Right atrium auricular region (tissue), 2 donors: ENCODE measurements around the gene BCORL1. TPM values are rescaled to one million over a fixed set of nuclear protein-coding genes. Genes with fewer than 3 reads are reported as not detected.

Experiments used
- DNase-seq: peaks from one replicate; pipeline ENCODE4 v3.0.0-alpha.2; 2019; ENCODE audit warnings: low spot score
- H3K27ac ChIP-seq, 2 donors: fragments of 200-600 bp; sonication (generic); 1 replicate in 1 of 2; 2 replicates in 1 of 2; pipeline ENCODE4 v1.5.1; 2016 to 2019
- H3K27me3 ChIP-seq, 2 donors: fragments of 200-600 bp; sonication (generic); one replicate each; pipeline versions ENCODE4 v1.5.1 to v1.6.0; 2017 to 2019
- H3K36me3 ChIP-seq: fragments of 200-600 bp; sonication (generic); one replicate; pipeline ENCODE4 v1.5.1; 2016
- H3K4me1 ChIP-seq, 2 donors: fragments of 200-600 bp; sonication (generic); one replicate each; pipeline versions ENCODE4 v1.5.1 to v1.6.0; 2017 to 2019
- H3K4me3 ChIP-seq, 2 donors: fragments of 200-600 bp; sonication (generic); 1 replicate in 1 of 2; 2 replicates in 1 of 2; pipeline ENCODE4 v1.5.1; 2017 to 2019; ENCODE audit warnings: mild to moderate bottlenecking in 1 of 2, moderate library complexity in 1 of 2
- H3K9me3 ChIP-seq, 2 donors: fragments of 200-600 bp; sonication (generic); one replicate each; pipeline ENCODE4 v1.5.1; 2019
- total RNA-seq, 2 donors: library from RNA; depleted of rRNA; stranded (reverse); fragments of >200 nt; gene quantifications; one replicate each; pipeline ENCODE4 v1.1.0, GENCODE V29; 2016
- TF ChIP-seq, protein P1 (sequence below), 2 donors: fragments of 200-600 bp; sonication (generic); IDR thresholded peaks; one replicate each; pipeline ENCODE4 v1.5.1; 2019; ENCODE audit warnings: antibody characterized with exemption in 2 of 2

BCORL1 gene
- total RNA-seq, 2 donors from 2014 or later, result 3.1 to 7.5 TPM

DNA sequence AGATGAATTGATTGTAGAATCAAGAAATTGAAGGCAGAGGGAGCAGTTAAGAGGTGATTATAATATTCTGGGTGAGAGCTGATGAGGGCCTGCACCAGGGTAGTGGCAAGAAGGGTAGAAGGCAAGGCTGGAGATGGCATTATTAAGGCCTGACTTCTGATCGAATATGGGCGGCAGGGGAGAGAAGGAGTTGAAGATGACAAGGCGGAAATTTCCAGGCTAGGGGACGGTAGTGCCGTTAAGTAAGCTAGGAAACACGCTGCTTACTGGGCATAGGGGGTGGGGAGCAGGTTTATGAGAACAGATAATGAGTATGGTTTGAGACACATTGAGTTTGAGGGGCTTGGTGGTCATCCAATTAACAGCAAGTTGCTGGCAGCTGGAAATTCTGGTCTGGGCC is 19.5 kb downstream of the BCORL1 start:
- Histone ChIP-seq H3K27me3 (no peaks in the 10 kb centered on the region), H3K36me3 (no peaks in the 10 kb centered on the region), H3K9me3 (no peaks in the 10 kb centered on the region), H3K27ac (no peak overlapping the region), H3K4me3 (no peak overlapping the region), H3K4me1 (no peaks in the 10 kb centered on the region)
- no peak for DNase-seq
- TF ChIP-seq, protein P1, sequence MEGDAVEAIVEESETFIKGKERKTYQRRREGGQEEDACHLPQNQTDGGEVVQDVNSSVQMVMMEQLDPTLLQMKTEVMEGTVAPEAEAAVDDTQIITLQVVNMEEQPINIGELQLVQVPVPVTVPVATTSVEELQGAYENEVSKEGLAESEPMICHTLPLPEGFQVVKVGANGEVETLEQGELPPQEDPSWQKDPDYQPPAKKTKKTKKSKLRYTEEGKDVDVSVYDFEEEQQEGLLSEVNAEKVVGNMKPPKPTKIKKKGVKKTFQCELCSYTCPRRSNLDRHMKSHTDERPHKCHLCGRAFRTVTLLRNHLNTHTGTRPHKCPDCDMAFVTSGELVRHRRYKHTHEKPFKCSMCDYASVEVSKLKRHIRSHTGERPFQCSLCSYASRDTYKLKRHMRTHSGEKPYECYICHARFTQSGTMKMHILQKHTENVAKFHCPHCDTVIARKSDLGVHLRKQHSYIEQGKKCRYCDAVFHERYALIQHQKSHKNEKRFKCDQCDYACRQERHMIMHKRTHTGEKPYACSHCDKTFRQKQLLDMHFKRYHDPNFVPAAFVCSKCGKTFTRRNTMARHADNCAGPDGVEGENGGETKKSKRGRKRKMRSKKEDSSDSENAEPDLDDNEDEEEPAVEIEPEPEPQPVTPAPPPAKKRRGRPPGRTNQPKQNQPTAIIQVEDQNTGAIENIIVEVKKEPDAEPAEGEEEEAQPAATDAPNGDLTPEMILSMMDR (IDR thresholded peaks at IDR 0.05), result no peak

DNA sequence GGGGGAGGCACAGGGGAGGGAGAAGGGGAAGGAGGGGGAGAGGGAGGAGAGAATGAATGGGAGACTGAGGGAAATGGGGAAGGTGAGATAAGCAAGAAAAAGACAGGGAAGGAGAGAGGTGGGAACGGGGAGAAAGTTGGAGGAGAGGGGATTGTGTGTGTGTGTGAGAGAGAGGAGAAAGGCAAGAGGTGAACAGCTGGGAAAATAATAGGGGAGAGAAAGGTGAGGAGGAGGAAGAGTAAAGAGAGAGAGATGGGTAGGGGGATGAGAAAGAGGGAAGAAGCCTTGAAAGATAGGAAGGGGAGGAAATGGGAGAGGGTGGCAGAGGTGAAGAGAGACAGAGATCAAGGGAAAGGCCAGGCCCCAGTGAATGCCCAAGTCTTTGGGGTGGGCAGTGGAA is 20.1 kb downstream of the BCORL1 start:
- DNase-seq, result no peak
- Histone ChIP-seq H3K9me3 (no peaks in the 10 kb centered on the region), H3K27ac (no peak overlapping the region), H3K27me3 (no peaks in the 10 kb centered on the region), H3K4me3 (no peak overlapping the region), H3K36me3 (no peaks in the 10 kb centered on the region), H3K4me1 (no peaks in the 10 kb centered on the region)
- TF ChIP-seq, protein P1 (IDR thresholded peaks at IDR 0.05), result no peak

DNA sequence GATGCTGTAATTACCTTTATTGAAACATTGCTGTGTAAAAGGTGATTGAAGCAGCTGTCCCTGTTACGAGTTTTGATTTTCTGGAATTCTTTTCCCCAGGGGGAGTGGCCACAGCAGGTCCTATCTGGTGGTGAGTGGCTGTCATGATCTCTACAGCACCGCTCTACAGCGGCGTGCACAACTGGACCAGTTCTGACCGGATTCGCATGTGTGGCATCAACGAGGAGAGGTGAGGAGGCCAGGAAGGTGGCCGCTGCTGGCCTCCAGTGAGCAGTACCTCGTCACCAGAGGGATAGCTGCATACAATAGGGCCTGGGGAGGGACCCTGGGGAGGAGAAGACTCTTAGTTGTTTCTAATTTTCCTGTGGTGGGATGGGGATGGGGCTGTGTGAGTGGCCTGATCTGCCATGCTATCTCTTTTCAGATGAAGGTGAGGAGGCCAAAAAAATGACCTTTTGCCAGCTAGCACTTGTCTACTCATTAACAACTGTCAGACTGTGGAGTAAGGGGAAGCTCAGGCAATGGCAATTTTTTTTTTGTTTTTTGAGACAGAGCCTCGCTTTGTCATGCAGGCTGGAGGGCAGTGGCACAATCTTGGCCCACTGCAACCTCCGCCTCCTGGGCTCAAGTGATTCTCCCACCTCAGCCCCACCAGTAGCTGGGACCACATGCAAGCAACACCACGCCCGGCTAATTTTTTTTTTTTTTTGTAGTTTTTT is 22.8 kb downstream of the BCORL1 start:
- TF ChIP-seq, protein P1 (IDR thresholded peaks at IDR 0.05), result no peak
- H3K4me3 ChIP-seq, result no peak overlapping the region
- no peak for DNase-seq
- no peaks in the 10 kb centered on the region for H3K36me3 ChIP-seq
- no peaks in the 10 kb centered on the region for H3K4me1 ChIP-seq
- no peak overlapping the region for H3K27ac ChIP-seq
- no peaks in the 10 kb centered on the region for H3K9me3 ChIP-seq
- H3K27me3 ChIP-seq, result no peaks in the 10 kb centered on the region

DNA sequence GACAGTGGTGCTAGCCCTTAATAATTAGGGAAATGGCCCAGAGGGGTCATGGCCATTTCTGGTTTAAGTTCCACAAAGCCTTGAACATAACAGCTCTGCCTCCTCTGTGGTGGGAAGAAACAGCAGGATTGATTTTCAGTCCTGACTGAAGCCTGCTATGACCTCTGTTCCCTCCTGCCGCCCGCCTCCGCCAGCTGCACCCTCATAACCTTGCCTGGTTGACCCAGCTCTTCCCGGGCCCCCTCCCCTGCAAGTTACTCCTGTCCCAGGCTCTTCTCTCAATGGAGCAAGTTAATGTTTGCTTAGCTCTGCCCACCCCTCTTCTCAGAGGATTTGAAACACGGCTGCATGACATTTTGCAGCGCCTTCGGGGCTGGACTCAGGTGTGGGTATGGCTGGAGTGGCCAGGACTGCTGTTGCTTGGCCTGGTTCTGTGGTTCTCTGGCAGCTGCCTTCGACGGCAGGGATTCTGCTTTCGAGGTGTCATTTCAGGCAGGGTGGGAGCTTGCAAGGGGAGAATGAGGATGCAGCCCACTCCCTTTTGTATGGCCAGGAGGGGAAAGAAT is 27.3 kb downstream of the BCORL1 start:
- no peak for DNase-seq
- peaks cover 10% of the 10 kb centered on the region for H3K36me3 ChIP-seq

DNA sequence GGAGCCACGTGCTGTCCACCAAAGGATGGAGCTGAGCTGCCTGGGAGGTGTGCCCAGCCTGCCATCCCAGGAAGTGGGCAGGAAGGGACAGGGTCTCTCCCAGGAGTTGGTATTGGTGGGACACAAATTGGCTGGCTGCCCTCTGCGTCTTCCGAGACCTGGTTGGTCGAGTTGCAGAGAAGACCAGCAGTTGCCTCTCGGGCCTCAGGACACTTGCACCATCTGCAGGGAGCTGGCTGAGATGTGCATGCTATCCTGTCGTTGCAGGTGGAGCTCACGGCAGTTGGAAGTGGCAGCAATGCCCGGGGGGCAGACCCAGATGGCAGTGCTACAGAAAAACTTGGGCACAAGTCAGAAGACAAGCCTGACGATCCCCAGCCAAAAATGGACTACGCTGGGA is 30.2 kb downstream of the BCORL1 start:
- Histone ChIP-seq H3K27me3 (no peaks in the 10 kb centered on the region), H3K4me3 (no peak overlapping the region), H3K9me3 (no peaks in the 10 kb centered on the region), H3K4me1 (no peaks in the 10 kb centered on the region), H3K36me3 (peaks cover 18% of the 10 kb centered on the region), H3K27ac (no peak overlapping the region)
- no peak for DNase-seq
- TF ChIP-seq, protein P1 (IDR thresholded peaks at IDR 0.05), result no peak

More for the DNA sequence above, 27.3 kb downstream of the BCORL1 start:
- TF ChIP-seq, protein P1 (IDR thresholded peaks at IDR 0.05), result no peak
- Histone ChIP-seq H3K27ac (no peak overlapping the region), H3K4me3 (no peak overlapping the region), H3K27me3 (no peaks in the 10 kb centered on the region), H3K9me3 (no peaks in the 10 kb centered on the region), H3K4me1 (no peaks in the 10 kb centered on the region)
